CD4-positive, alpha-beta T cell (primary cell): ENCODE measurements around the gene SLAMF8. TPM values are rescaled to one million over a fixed set of nuclear protein-coding genes. Genes with fewer than 3 reads are reported as not detected.

Experiments used
- ATAC-seq: fragments of 200-7000 bp; cut with Tn5 transposase; one replicate; pipeline ENCODE4 v1.10.0; 2022; ENCODE audit warnings: mild to moderate bottlenecking; ENCODE audit not compliant: poor library complexity
- CTCF ChIA-PET: fragments of 350-600 bp; sonication (Branson Sonifier 250); formaldehyde crosslinking; loops from one replicate; lab custom pipeline; 2021; ENCODE audit warnings: antibody characterized with exemption, inconsistent platforms; lab: Charles Lee
- POLR2A ChIA-PET: fragments of 350-600 bp; sonication (Branson Sonifier 250); formaldehyde crosslinking; loops from one replicate; lab custom pipeline; 2021; ENCODE audit warnings: antibody characterized with exemption, inconsistent platforms; lab: Charles Lee
- DNase-seq, 14 experiments: peaks; one replicate each; pipeline ENCODE4 v3.0.0-alpha.2; 2013 to 2020; ENCODE audit warnings: mixed read lengths in 2 of 14
- H3K27ac ChIP-seq, 2 donors: one replicate each; pipeline versions ENCODE4 v1.5.1 to v1.7.0; 2013; ENCODE audit warnings: low read length in 2 of 2, low read depth in 1 of 2, mild to moderate bottlenecking in 1 of 2
- H3K27me3 ChIP-seq, 2 experiments: 1 replicate in 1 of 2; 2 replicates in 1 of 2; pipeline versions ENCODE4 v1.6.1 to v1.7.0; 2013; ENCODE audit warnings: low read length in 2 of 2, control low read depth in 1 of 2, mild to moderate bottlenecking in 1 of 2, moderate library complexity in 1 of 2; ENCODE audit not compliant: insufficient read depth in 2 of 2, control insufficient read depth in 1 of 2
- H3K36me3 ChIP-seq: one replicate; pipeline ENCODE4 v1.6.1; 2013; ENCODE audit warnings: low read length, control low read depth; ENCODE audit not compliant: insufficient read depth
- H3K4me1 ChIP-seq: one replicate; pipeline ENCODE4 v1.6.1; 2013; ENCODE audit warnings: low read length, control low read depth; ENCODE audit not compliant: insufficient read depth
- H3K4me3 ChIP-seq: one replicate; pipeline ENCODE4 v1.5.1; 2013; ENCODE audit warnings: mild to moderate bottlenecking, low read length, moderate library complexity
- H3K9me3 ChIP-seq, 2 experiments: 1 replicate in 1 of 2; 2 replicates in 1 of 2; pipeline versions ENCODE4 v1.6.1 to v1.7.0; 2013; ENCODE audit warnings: low read length in 2 of 2, mild to moderate bottlenecking in 2 of 2, control low read depth in 1 of 2, moderate library complexity in 1 of 2; ENCODE audit not compliant: control insufficient read depth in 1 of 2, insufficient read depth in 1 of 2
- H3K27ac Mint-ChIP-seq: one replicate; pipeline ENCODE4 v1.8.0; 2020; ENCODE audit warnings: mixed read lengths
- H3K27me3 Mint-ChIP-seq: one replicate; pipeline ENCODE4 v1.8.0; 2021; ENCODE audit warnings: mixed read lengths
- H3K36me3 Mint-ChIP-seq: one replicate; pipeline ENCODE4 v1.8.0; 2021; ENCODE audit warnings: low read depth, mixed read lengths
- H3K4me1 Mint-ChIP-seq: one replicate; pipeline ENCODE4 v1.8.0; 2021; ENCODE audit warnings: low read depth, mixed read lengths
- H3K4me3 Mint-ChIP-seq: one replicate; pipeline ENCODE4 v1.8.0; 2020; ENCODE audit warnings: mild to moderate bottlenecking, mixed read lengths
- H3K9me3 Mint-ChIP-seq: one replicate; pipeline ENCODE4 v1.8.0; 2020; ENCODE audit warnings: mixed read lengths
- CTCF ChIP-seq: fragments of 200-600 bp; IDR thresholded peaks from one replicate; pipeline ENCODE4 v1.8.0; 2022; ENCODE audit warnings: antibody characterized with exemption, mild to moderate bottlenecking
- intact Hi-C, 2 experiments: fragments of 100-400 bp; cut with DNase I in 1 of 2; cut with micrococcal nuclease in 1 of 2; formaldehyde crosslinking; loops; one replicate each; pipeline versions ENCODE4 v1.15.1 to v1.9.0; 2023 to 2025; cut with DNase I, micrococcal nuclease
- total RNA-seq, 174 experiments: library from RNA in 2 of 174; stranded (reverse) in 2 of 174; gene quantifications; one replicate each; pipeline ENCODE4 v1.2.3 and lab custom pipeline; 2021 to 2026

SLAMF8 gene
- total RNA-seq, 2 experiments from 2014 or later = 0.34 TPM; not detected in 1

- Mint-ChIP-seq H3K27me3 (no peaks in the 10 kb centered on the region), H3K36me3 (no peaks in the 10 kb centered on the region), H3K9me3 (no peaks in the 10 kb centered on the region), H3K4me1 (no peaks in the 10 kb centered on the region), H3K27ac (no peak overlapping the region), H3K4me3 (no peak overlapping the region)
- no peaks in the 10 kb centered on the region for H3K36me3 ChIP-seq
- peak in 2 of 14 experiments; percentile 23 to 29 for DNase-seq
- no peaks in the 10 kb centered on the region for H3K27me3 ChIP-seq
- no peak for ATAC-seq
- no peak for TF ChIP-seq CTCF
- H3K27ac ChIP-seq = no peak overlapping the region
- no peaks in the 10 kb centered on the region for H3K9me3 ChIP-seq
- peaks cover 6% of the 10 kb centered on the region for H3K4me1 ChIP-seq
- ChIA-PET CTCF (no interaction called here), POLR2A (no interaction called here)
- intact Hi-C loops = loop anchor here in 1 of 2 experiments (10.0 kb wide), 1 partner anchor 668 kb away; no protein-coding TSS in a partner anchor
- H3K4me3 ChIP-seq = no peak overlapping the region
Measured at GRCh38 chr1:159882527-159882862, 55.8 kb downstream of the SLAMF8 start.

GRCh38 chr1:159883134-159883533 lies 56.5 kb downstream of the SLAMF8 start:
- Histone ChIP-seq H3K4me3 (no peak overlapping the region), H3K27ac (no peak overlapping the region), H3K4me1 (peaks cover 6% of the 10 kb centered on the region), H3K9me3 (no peaks in the 10 kb centered on the region), H3K27me3 (no peaks in the 10 kb centered on the region), H3K36me3 (no peaks in the 10 kb centered on the region)
- ChIA-PET POLR2A (no interaction called here), CTCF (no interaction called here)
- Mint-ChIP-seq H3K4me3 (no peak overlapping the region), H3K27ac (no peak overlapping the region), H3K27me3 (no peaks in the 10 kb centered on the region), H3K9me3 (no peaks in the 10 kb centered on the region), H3K4me1 (no peaks in the 10 kb centered on the region), H3K36me3 (no peaks in the 10 kb centered on the region)
- intact Hi-C loops = loop anchor here in 1 of 2 experiments (10.0 kb wide), 1 partner anchor 668 kb away; no protein-coding TSS in a partner anchor
- no peak for TF ChIP-seq CTCF
- DNase-seq (no peak), ATAC-seq (no peak)

- Histone ChIP-seq H3K27me3 (no peaks in the 10 kb centered on the region), H3K4me3 (no peak overlapping the region), H3K36me3 (no peaks in the 10 kb centered on the region), H3K27ac (no peak overlapping the region), H3K4me1 (peaks cover 7% of the 10 kb centered on the region), H3K9me3 (no peaks in the 10 kb centered on the region)
- no peak for TF ChIP-seq CTCF
- H3K4me3 Mint-ChIP-seq = no peak overlapping the region
- CTCF ChIA-PET = interaction anchor here (1.1 kb wide), 1 partner anchor 104 kb away, joined by 4 read pairs; the partner anchor contains the start of gene DUSP23
- no peaks in the 10 kb centered on the region for H3K36me3 Mint-ChIP-seq
- H3K9me3 Mint-ChIP-seq = no peaks in the 10 kb centered on the region
- no peaks in the 10 kb centered on the region for H3K27me3 Mint-ChIP-seq
- intact Hi-C loops = loop anchor here in 1 of 2 experiments (10.0 kb wide), 1 partner anchor 669 kb away; no protein-coding TSS in a partner anchor
- H3K27ac Mint-ChIP-seq = no peak overlapping the region
- ATAC-seq (no peak), DNase-seq (no peak)
- H3K4me1 Mint-ChIP-seq = no peaks in the 10 kb centered on the region
- POLR2A ChIA-PET = no interaction called here
Measured at GRCh38 chr1:159884296-159884695, 57.6 kb downstream of the SLAMF8 start.

Other genes with a start within 250 kb of the SLAMF8 start
- not detected for gene APCS, start 239.0 kb upstream of the SLAMF8 start, total RNA-seq
- gene CRP, start 112.3 kb upstream of the SLAMF8 start, total RNA-seq = not detected
- gene DUSP23, start 45.9 kb upstream of the SLAMF8 start, total RNA-seq = 1 to 10 TPM; 3.9 to 6.0 TPM
- gene FCRL6, start 24.5 kb upstream of the SLAMF8 start, total RNA-seq = under 1 TPM; 0.28 to 0.52 TPM
- gene VSIG8, start 35.8 kb downstream of the SLAMF8 start, total RNA-seq = not detected
- gene CFAP45, start 73.3 kb downstream of the SLAMF8 start, total RNA-seq = 1 to 10 TPM; 8.4 to 9.0 TPM
- gene TAGLN2, start 98.6 kb downstream of the SLAMF8 start, total RNA-seq = 100 to 1,000 TPM; 301 to 311 TPM
- gene IGSF9, start 118.7 kb downstream of the SLAMF8 start, total RNA-seq = not detected
- not detected for gene SLAMF9, start 127.4 kb downstream of the SLAMF8 start, total RNA-seq
- 1 to 10 TPM; 2.1 to 2.2 TPM for gene PIGM, start 205.1 kb downstream of the SLAMF8 start, total RNA-seq
- not detected for gene KCNJ10, start 243.3 kb downstream of the SLAMF8 start, total RNA-seq